HG02840 (cell line): ENCODE measurements around the gene RBMX.
"Not testable (repeated sequence)": the region's sequence is repeated elsewhere in the genome, so short reads cannot be mapped to it uniquely, and the experiment has no call there.

Source experiments
- ATAC-seq: cut with Tn5 transposase; IDR thresholded peaks from one replicate; pipeline ENCODE4 v1.9.1; 2021; ENCODE audit warnings: mild to moderate bottlenecking, moderate library complexity, moderate number of reproducible peaks; ENCODE audit not compliant: unreplicated experiment, low FRiP score

Gene RBMX

GRCh38 chrX:136879001-136879687 lies 1.4 kb downstream of the RBMX start:
- no peak for ATAC-seq

GRCh38 chrX:136878423-136878822 lies 2.1 kb downstream of the RBMX start:
- ATAC-seq, result no peak

DNA sequence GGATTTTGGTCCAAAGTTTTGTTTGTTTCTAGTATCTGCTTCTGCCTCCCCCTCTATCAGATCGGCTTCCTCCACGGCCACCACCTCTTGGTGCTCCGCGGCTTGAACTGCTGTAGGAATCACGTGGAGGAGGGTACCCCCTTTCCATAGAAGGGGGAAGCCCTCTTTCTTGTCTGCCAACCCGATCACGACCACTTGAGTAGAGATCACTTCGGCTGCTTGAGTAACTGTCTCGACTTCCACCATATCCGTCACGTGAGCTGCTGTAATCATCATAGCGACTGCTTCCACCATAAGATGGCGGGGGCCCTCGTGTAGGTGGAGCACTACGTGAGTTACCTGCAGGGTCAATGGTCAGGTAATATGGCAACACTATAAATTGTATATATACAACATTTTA lies 6.4 kb downstream of the RBMX start:
- not testable (repeated sequence) for ATAC-seq

GRCh38 chrX:136873210-136873609 lies 7.3 kb downstream of the RBMX start:
- not testable (repeated sequence) for ATAC-seq

DNA sequence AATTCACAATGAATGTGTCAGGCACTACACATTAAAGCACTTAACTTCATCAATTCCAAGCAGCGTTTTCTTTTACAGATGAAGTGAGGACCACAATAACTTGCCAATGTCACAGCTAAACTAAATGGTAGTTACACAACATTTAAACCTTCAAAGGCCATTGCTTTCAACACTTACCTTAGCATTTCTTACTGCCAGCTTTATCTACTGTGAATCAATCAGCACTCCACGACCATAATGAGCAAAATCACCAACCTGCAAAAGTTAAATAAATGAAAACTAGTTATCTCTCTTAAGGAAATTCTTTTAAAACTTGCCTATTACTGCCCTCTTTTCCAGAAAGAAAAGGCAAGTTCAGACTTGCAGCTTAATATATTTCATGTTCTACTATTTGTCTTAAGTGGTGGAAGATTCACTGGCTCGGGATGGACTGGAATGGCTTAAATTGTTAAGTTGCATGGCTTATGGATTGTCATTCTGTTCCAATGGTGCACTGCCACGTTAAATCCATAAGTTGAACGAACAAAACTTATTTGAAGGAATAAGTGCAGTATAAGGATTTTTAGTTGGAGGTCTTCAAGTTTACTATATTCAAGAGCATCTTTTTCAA lies 8.3 kb downstream of the RBMX start:
- ATAC-seq, result no peak

DNA sequence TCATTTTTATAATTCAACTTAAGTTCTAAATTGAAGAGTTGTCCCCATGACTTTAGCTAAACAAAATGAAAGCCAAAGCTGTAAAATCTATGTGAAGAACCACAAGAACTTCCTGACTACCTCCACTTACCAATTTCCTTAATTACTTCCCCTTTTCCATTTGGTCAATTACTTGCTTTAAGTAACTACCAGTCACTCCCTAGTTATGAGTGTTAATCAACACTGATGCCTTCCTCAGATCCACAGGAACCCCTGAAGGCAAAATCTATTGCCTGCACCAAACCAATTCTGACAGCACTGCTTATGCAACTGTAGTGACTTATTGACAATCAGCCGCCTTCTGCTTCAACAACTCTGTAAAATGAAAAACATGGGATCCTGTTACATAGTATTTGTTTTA lies 10.5 kb downstream of the RBMX start:
- ATAC-seq, result no peak

- no peak for ATAC-seq
Measured at GRCh38 chrX:136868283-136869055, 12.1 kb downstream of the RBMX start.

GRCh38 chrX:136867518-136867917 lies 13.0 kb downstream of the RBMX start:
- no peak for ATAC-seq

DNA sequence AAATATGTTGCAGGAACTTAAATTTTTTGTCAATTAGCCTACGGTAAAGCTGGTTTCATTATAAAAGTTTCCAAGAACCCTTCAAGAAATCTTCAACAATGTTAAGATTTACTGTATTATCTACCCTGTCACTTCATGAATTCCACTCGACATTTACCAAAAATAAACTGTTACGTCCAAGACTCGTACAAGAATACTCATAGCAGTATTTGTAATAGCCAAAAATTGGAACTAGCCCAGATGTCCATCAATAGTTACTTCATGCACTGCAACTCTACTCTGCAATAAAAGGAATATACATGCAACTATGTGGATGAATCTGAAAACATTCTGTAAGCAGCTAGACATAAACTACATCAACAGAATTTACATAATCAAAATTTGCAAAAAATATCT lies 13.4 kb downstream of the RBMX start:
- ATAC-seq, result no peak

DNA sequence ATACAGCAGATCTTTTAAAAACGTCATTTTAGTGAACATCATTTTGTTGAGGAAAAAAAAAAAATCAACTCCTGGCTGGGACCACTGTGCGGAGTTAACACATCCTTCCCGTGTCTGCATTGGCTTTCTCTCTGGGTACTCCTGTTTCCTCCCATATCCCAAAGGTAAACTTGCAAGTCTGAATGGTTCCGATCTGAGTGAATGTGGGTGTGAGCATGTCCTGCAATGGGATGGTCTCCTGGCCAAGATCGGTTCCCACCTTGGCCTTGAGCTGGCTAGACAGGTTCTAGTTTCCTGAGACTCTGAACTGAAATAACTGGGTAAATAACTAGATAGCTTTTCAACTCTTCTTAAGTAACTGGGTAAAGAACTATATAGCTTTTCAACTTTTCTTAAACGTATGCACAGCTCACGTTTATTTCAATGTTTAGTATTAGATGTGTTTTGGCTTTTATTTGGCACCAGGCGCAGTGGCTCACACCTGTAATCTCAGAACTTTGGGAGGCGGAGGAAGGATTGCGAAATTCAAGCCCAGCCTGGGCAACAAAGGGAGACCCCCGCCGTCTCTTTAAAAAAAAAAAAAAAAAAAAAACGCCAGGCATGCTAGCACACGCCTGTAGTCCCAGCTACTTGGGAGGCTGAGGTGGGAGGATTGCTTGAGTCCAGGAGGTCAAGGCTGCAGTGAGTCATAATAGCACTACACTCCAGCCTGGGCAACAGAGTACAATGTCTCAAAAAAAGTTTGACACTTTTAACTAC lies 14.0 kb downstream of the RBMX start:
- no peak for ATAC-seq

- no peak for ATAC-seq
Measured at GRCh38 chrX:136865270-136866158, 15.0 kb downstream of the RBMX start.

GRCh38 chrX:136863826-136864225 lies 16.7 kb downstream of the RBMX start:
- ATAC-seq, result no peak

DNA sequence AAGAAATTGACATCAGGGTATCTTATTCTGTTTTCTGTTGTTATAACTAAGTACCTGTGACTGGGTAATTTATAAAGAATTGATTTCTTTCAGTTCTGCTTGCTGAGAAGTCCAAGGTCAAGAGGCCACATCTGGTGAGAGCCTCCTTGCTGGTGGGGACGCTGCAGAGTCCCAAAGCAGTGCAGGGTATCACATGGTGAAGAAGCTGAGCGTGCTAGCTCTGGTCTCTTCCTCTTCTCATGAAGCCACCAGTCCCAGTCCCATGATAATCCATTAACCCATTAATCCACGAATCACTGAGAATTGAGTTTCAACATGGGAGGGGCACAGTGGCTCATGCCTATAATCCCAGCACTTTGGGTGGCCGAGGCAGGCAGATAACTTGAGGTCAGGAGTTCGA lies 18.0 kb downstream of the RBMX start:
- ATAC-seq, result no peak

GRCh38 chrX:136861877-136862276 lies 18.6 kb downstream of the RBMX start:
- no peak for ATAC-seq

- no peak for ATAC-seq
Measured at GRCh38 chrX:136858007-136858756, 22.3 kb downstream of the RBMX start.

DNA sequence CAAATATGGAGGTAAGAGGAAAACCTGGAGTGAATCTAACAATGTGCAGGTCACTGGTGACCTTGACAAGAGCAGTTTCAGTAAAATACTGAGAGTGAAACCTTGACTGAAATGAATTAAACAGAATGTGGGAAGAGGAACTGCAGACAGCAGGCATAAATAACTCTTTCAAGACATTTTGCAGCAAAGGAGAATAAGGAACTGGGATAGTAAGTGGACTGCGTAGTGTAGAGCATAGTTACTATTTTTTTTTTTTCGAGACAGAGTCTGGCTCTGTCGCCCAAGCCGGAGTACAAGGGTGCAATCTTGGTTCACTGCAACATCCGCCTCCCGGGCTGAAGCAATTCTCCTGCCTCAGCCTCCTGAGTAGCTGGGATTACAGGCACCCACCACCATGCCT lies 24.0 kb downstream of the RBMX start:
- ATAC-seq, result no peak

GRCh38 chrX:136856050-136856449 lies 24.5 kb downstream of the RBMX start:
- ATAC-seq, result no peak

DNA sequence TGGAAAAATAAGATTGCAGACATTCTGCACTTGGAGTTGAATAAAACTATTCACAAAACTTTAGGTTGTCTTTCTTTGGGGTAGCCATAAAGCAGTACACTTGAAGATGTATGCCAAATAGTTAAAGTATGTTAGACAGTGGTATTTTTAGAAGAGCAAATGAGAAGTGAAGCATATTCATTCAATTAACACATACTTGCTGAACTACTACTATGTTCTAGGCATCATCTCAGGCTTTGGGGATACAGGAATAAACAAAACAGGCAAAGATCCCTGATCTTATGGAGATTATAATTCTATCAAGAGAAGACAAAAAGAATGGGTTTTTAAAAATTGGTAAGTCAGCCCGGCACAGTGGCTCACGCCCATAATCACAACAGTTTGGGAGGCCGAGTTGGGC lies 29.0 kb downstream of the RBMX start:
- no peak for ATAC-seq

DNA sequence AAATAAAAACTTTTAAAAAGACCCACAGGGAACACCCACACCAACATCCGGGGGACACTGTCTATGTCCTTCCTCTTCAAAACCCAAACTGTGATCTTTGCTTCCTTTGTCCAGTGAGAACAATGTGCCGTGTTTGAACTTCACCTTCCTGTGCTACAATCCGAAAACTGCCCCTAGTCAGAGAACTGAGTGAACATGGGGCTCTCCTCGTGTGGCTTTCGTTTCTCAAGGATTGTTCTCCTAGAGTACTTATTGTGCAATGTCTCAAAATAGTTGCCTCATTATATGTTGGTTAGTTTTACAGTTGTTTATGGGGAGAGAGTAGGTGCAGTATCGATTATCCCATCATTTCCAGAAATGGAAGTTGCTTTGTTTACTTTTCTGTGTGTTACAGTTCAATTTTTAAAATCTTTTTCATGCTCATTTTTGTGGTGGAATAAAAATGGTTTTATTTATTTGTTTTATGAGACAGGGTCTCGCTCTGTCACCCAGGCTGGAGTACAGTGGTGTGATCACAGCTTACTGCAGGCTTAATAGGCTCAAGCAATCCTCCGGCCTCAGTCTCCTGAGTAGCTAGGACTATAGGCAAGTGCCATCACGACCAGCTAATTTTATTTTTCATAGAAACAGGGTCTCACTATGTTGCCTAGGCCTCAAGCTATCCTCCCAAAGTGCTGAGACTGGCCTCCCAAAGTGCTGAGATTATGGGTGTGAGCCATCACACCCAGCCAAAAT lies 29.9 kb downstream of the RBMX start:
- no peak for ATAC-seq
